ENCODE data around the gene PODN.

Gene PODN

GRCh38 chr1:53077599-53077965, 15.6 kb downstream of the PODN start:
- Histone ChIP-seq H2AFZ (ENCODE audit: low read depth, low read length) (no peak overlapping the region), H3K36me3 (replicated peaks; ENCODE audit: low read depth, low read length) (no peaks in the 10 kb centered on the region), H3K27me3 (ENCODE audit: low read depth, low read length) (no peaks in the 10 kb centered on the region), H3K27ac (ENCODE audit: low read length) (no peak overlapping the region), H3K9ac (ENCODE audit: low read length) (no peak overlapping the region), H3K79me2 (ENCODE audit: low read length) (no peaks in the 10 kb centered on the region), H3K4me1 (ENCODE audit: low read length) (no peaks in the 10 kb centered on the region), H4K20me1 (ENCODE audit: insufficient read depth, low read length) (no peaks in the 10 kb centered on the region), H3K9me3 (ENCODE audit: insufficient read depth, low read length) (no peaks in the 10 kb centered on the region), H3K4me3 (ENCODE audit: low read length) (no peak overlapping the region), H3K4me2 (ENCODE audit: low read length) (no peak overlapping the region)
- TF ChIP-seq EZH2phosphoT487 (IDR thresholded peaks at IDR 0.05; ENCODE audit: low read depth) (no peak), CTCF (IDR thresholded peaks at IDR 0.05; ENCODE audit: low read depth, low read length) (no peak)

GRCh38 chr1:53078333-53079101, 16.5 kb downstream of the PODN start:
- H2AFZ ChIP-seq (ENCODE audit: low read depth, low read length): no peak overlapping the region
- H3K4me1 ChIP-seq (ENCODE audit: low read length): no peaks in the 10 kb centered on the region
- H3K36me3 ChIP-seq (replicated peaks; ENCODE audit: low read depth, low read length): no peaks in the 10 kb centered on the region
- no peak overlapping the region for H3K4me2 ChIP-seq (ENCODE audit: low read length)
- no peaks in the 10 kb centered on the region for H4K20me1 ChIP-seq (ENCODE audit: insufficient read depth, low read length)
- H3K79me2 ChIP-seq (ENCODE audit: low read length): no peaks in the 10 kb centered on the region
- H3K9me3 ChIP-seq (ENCODE audit: insufficient read depth, low read length): no peaks in the 10 kb centered on the region
- H3K9ac ChIP-seq (ENCODE audit: low read length): no peak overlapping the region
- no peak overlapping the region for H3K4me3 ChIP-seq (ENCODE audit: low read length)
- no peak overlapping the region for H3K27ac ChIP-seq (ENCODE audit: low read length)
- TF ChIP-seq EZH2phosphoT487 (IDR thresholded peaks at IDR 0.05; ENCODE audit: low read depth) (no peak), CTCF (IDR thresholded peaks at IDR 0.05; ENCODE audit: low read depth, low read length) (no peak)
- no peaks in the 10 kb centered on the region for H3K27me3 ChIP-seq (ENCODE audit: low read depth, low read length)

DNA sequence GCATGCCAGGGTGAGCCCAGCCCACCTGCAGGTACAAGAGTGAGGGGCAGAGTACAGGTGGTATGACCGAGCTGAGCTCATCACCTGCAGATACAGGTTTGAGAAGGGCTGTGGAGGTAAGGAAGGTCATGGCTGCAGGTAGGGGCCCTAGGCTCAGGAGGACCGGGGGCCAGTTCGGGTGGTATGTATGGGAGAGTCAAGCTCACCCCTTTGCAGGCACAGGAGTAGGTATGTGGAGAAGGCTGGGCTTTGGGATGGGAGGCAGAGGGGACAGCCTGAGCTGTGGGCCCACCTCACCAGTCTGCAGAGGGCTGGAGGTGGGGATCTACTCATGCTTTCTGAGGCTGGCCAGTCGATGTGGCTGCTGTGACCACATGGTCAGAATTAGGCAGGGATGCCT, 17.2 kb downstream of the PODN start:
- H3K4me1 ChIP-seq (ENCODE audit: low read length): no peaks in the 10 kb centered on the region
- no peak overlapping the region for H3K4me3 ChIP-seq (ENCODE audit: low read length)
- TF ChIP-seq CTCF (IDR thresholded peaks at IDR 0.05; ENCODE audit: low read depth, low read length) (no peak), EZH2phosphoT487 (IDR thresholded peaks at IDR 0.05; ENCODE audit: low read depth) (no peak)
- H3K27me3 ChIP-seq (ENCODE audit: low read depth, low read length): no peaks in the 10 kb centered on the region
- H3K9ac ChIP-seq (ENCODE audit: low read length): no peak overlapping the region
- H3K4me2 ChIP-seq (ENCODE audit: low read length): no peak overlapping the region
- H3K27ac ChIP-seq (ENCODE audit: low read length): no peak overlapping the region
- no peaks in the 10 kb centered on the region for H3K9me3 ChIP-seq (ENCODE audit: insufficient read depth, low read length)
- H2AFZ ChIP-seq (ENCODE audit: low read depth, low read length): no peak overlapping the region
- H3K36me3 ChIP-seq (replicated peaks; ENCODE audit: low read depth, low read length): no peaks in the 10 kb centered on the region
- H3K79me2 ChIP-seq (ENCODE audit: low read length): no peaks in the 10 kb centered on the region
- no peaks in the 10 kb centered on the region for H4K20me1 ChIP-seq (ENCODE audit: insufficient read depth, low read length)

DNA sequence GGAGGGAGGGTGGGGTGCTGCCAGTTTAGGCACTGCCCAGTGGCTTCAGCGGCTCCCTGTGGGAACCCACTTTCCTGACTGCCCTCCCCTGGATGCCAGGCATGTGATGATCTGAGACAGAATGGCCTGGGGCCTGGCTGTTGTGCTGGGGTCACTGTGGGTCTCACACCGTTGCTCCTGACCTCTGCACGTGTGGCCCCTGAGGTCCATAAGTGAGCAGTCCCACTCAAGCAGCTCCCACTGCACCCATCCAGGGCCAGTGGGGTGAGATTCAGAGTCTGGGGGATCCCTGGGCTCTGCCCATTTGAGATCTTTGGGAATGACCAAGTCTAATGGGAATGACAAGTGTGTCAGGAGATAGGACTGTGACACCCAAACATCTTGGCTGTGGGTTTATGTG, 18.0 kb downstream of the PODN start:
- no peaks in the 10 kb centered on the region for H4K20me1 ChIP-seq (ENCODE audit: insufficient read depth, low read length)
- no peak overlapping the region for H2AFZ ChIP-seq (ENCODE audit: low read depth, low read length)
- no peaks in the 10 kb centered on the region for H3K36me3 ChIP-seq (replicated peaks; ENCODE audit: low read depth, low read length)
- no peak overlapping the region for H3K4me3 ChIP-seq (ENCODE audit: low read length)
- H3K9me3 ChIP-seq (ENCODE audit: insufficient read depth, low read length): no peaks in the 10 kb centered on the region
- no peaks in the 10 kb centered on the region for H3K79me2 ChIP-seq (ENCODE audit: low read length)
- TF ChIP-seq CTCF (IDR thresholded peaks at IDR 0.05; ENCODE audit: low read depth, low read length) (no peak), EZH2phosphoT487 (IDR thresholded peaks at IDR 0.05; ENCODE audit: low read depth) (no peak)
- H3K27ac ChIP-seq (ENCODE audit: low read length): no peak overlapping the region
- H3K4me2 ChIP-seq (ENCODE audit: low read length): no peak overlapping the region
- H3K9ac ChIP-seq (ENCODE audit: low read length): no peak overlapping the region
- H3K27me3 ChIP-seq (ENCODE audit: low read depth, low read length): no peaks in the 10 kb centered on the region
- no peaks in the 10 kb centered on the region for H3K4me1 ChIP-seq (ENCODE audit: low read length)
